HG02840 (cell line): ENCODE results near the gene VWA5B1.

Source experiments
- ATAC-seq: cut with Tn5 transposase; IDR thresholded peaks from one replicate; pipeline ENCODE4 v1.9.1; 2021; ENCODE audit warnings: mild to moderate bottlenecking, moderate library complexity, moderate number of reproducible peaks; ENCODE audit not compliant: unreplicated experiment, low FRiP score

VWA5B1 gene

DNA sequence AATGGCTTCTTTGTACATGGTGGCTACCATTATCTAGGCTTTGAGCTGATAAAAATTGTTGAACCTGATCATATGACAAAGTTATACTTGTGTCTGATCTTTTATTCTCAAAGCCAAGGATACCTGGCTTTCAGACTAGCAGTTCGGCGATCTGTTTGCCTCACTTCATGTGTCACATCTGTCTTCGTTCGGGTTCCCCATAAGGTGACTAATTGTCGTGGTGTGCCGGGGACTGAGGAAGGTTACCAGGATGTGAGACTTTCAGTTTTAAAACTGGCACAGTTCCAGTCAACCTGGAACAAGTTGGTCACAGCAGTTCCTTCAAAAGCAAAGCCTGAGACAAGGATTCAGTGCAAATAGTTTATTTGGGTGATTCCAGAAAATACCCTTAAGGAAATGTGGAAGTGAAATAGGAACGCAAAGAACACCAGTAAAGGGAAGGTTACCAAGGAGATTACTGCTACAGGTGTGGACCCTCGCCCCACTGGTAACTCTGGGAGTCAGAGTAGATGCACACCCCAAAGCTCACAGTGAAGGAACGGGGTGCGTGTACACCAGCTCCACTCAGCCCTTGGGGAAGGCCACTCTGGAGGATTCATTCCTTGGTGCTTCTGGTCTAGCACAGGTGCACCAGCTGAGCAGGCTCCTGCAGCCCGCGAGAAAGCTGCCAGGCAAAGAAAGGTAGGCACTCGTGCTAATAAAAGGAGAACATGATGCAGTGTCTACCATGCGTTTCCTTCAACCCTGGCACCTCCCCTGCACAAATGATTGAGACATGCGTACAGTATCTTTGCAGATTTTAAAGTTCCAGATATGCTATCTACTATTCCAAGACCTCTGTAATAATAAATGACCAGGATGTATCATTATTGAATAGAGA, 69.0 kb downstream of the VWA5B1 start:
- no peak for ATAC-seq

DNA sequence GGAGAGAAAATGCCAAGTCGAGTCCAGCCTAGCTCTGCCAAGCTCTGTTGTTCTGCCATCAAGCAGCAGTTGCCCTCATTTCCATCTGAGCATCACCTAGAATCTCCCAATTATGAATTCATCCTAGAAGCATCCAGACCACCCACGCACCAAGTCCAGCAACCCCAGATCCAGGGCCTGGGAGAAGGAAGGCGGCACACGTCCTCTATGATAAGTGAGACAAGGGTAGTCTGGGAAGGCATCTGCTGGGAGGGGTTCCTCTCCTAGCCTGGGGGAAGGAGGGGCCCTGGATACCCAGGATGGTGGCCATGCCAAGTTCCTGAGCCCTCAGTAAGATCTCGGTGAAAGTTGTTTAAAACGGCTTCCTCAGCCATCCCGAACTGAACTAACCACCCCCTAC, 70.7 kb downstream of the VWA5B1 start:
- no peak for ATAC-seq

DNA sequence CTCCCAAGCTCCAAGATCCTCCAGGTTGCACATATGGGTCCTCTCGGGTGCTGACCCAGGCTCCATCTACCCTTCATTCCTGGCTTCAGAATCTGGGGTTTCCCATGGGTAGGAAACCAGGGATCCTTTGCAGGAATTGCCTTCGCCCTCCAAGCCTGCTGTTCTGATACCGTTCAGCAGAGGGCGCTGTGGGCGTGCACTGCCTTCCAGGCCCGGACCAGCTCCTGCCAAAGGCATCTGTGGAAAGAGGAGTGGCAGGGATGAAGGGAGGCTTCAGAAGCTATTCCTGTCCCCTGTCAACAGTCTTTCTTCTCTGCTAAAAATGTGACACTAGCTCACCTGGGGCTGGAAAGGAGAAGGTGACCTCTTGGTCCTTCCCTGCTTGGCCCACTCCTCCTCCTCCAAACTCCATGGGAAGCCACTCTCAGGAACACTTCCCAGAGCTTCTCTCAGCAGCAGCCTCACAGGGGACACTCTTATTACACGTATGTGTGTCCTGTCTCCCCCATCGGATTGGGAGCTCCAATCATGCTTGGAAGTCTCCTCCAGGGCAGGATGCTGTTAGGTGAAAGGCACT, 71.2 kb downstream of the VWA5B1 start:
- no peak for ATAC-seq

DNA sequence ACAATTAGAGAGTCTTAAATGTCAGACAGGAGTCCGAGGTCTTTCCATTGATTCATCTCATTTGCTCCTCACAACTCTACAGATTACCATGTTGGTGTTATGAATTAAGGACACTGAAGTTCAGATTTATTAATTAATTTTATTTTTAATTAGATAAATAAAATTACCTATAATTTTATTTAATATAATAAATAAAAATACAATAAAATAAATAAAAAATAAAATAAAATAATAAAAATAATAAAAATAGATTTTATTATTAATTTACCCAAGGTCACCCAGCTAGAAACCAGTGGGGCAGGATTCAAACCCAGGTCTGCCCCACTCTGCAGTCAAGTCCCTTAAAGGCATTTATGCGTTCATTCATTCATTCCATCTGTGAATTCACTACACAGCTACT, 72.2 kb downstream of the VWA5B1 start:
- ATAC-seq = no peak

GRCh38 chr1:20365421-20366055, 74.9 kb downstream of the VWA5B1 start:
- no peak for ATAC-seq

- ATAC-seq = no peak
Observed at GRCh38 chr1:20366056-20366462, 75.4 kb downstream of the VWA5B1 start.

DNA sequence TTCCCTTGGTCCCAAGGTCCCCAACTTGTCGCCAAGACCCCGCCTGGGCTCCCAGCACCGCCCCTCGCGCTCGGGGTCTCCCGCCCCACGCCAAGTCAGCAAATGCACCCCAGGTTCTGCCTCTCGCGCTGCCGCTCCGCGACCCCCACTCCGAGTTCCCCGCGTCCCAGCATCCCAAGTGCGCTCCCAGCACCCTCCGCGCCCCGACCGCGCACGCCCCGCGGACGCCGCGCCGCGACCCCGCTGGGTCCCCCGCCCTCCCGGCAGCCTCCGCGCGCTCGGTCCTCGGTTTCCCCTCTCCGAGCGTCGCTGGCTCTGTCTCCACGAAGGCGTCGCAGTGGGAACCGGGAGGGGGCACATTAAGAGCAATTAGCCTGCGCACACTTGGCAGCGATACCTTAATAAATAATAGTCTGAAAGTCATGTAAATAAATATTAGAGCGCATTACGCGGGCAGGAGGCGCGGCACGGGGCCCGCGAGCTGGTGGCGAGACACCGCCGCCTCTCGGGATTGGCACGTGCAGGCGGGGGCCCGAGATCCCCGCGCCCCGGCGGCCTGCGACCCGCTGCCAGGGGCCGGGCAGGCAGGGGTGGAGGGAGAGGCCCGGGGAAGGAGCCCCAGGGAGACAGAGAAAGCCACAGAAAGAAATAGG, 75.9 kb downstream of the VWA5B1 start:
- no peak for ATAC-seq

DNA sequence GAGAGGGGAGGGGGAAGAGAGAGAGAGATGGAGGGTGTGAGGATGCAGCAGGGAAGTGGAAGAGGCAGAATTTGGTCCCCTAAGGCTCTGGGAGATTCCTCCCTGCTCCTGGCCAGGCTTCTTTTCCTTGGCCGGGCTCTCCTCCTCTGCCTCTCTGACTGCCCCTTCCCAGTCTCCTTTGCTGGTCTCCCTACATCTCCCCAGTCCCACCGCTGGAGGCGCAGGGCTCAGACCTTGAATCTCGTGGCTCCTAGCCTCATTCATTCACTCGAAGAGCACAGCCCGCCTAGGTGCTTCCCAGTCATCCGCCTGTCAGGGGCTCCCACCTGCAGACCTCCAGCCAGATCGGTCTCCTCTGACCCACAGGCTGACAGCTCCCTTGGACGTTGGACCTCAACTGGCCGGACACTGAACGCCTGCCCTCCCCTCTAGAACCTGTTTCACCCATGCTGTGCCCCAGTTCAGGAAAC, 76.5 kb downstream of the VWA5B1 start:
- no peak for ATAC-seq

DNA sequence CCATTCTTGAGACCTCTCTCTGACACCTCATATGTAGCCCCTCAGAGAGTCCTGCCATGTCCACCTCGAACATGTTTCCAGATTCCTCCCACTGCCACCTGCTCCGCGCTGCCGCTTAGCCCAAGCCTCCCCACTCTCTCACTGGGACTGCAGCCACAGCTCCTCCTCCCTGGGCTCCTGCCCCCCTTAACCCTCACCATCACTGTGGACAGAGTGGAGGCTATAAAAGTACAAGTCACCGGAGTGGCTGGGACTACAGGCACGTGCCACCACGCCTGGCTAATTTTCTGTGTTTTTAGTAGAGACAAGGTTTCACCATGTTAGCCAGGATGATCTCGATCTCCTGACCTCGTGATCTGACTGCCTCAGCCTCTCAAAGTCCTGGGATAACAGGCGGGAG, 77.0 kb downstream of the VWA5B1 start:
- ATAC-seq = no peak

- ATAC-seq = no peak
Observed at GRCh38 chr1:20368866-20369470, 78.3 kb downstream of the VWA5B1 start.

DNA sequence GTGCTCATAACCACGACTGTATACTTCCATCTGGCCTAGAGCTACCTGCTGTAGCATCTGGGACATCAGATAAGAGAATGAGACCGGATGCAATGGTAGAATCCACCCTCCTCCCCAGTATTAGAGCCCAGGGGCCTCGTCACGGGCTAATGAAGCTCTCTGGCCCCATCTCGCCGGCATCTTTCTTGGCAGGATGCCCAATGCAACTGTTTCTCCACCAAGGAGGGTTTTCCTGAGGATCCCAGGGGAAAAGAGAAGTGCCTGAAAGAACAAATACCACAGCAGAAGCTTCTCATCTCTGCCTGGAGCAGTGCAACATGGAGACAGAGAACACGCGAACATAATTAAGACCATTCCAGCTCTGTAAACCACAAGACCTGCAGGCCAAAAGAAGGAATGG, 80.0 kb downstream of the VWA5B1 start:
- ATAC-seq = no peak

- no peak for ATAC-seq
Observed at GRCh38 chr1:20371411-20371810, 80.7 kb downstream of the VWA5B1 start.

DNA sequence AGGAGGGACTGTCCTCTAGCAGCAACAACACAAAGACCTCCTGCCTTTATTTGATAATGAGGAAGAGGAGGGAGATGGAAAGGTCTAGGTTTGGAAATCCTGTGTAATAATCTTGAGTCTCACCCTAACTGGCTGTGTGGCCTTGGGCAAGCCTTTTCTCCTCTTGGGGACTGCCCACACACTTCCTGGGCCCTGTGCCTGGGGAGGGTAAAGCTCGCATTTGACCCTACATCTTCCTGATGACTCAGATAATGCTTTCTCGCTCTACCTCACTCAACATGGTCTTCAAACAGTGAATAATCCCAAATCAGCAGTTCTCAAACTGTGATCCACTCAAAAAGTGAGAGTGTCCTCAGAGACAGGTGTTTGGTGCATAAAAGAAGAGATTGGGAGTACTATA, 81.2 kb downstream of the VWA5B1 start:
- ATAC-seq = no peak

GRCh38 chr1:20372676-20373075, 82.0 kb downstream of the VWA5B1 start:
- no peak for ATAC-seq

- ATAC-seq = no peak
Observed at GRCh38 chr1:20373286-20373685, 82.6 kb downstream of the VWA5B1 start.

DNA sequence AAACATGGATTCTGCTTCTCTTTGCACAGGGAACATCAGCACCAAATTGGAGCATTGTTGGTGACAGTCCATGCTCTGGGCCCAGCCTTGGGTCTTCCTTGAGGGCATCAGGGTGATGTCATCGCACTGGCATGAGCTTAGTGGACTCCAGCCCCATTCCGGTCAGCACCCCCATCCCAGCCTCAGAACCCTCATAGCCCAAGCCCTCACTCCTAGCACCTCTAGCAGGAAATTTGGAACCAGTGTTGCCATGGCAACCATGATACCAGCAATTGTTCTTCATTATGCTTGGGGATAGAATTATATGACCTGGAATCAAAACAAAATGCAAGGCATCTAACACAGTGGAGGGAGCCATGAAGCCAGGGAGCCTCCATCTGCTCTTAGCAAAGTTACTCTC, 83.1 kb downstream of the VWA5B1 start:
- no peak for ATAC-seq

DNA sequence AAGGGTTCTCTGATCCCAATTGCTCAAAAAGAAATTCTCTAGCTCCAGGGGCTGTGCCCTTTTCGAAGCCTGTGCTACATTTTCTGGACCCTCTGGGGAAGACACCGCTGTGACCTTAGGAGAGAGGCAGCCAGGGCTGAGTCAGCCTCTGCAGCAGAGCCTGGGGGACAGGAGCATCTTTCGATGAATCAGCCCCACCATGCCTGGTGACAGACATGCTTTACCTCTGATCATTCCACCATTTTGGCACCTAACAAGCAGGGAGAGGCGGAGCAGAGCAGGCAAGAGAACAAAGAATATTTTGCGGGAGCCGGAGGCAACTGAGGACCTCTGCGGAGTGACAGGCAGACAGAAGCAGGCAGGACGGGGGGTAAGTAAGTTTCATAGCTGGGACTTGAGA, 84.9 kb downstream of the VWA5B1 start:
- ATAC-seq = no peak

DNA sequence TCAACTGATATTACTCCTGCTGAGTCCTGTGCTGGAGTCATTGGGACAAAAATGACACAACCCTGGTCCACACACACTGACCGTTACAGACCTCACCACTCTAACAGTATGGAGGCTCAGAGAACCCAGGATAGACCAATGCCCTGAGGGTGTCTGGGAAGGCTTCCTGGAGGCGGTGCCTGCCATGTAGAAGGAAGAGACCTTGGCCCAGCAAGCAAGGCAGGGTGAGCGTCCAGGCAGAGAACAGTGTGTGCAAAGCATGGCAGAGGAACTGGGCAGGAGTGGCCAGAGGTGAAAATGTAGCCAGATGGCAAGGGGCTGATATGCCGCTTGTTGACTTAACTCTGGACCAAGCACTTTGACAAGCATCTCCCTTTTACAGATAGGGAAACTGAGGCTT, 85.5 kb downstream of the VWA5B1 start:
- no peak for ATAC-seq

- ATAC-seq = no peak
Observed at GRCh38 chr1:20376880-20377494, 86.3 kb downstream of the VWA5B1 start.
